HG03095 (cell line): ENCODE results near the gene COQ8A.
"Not testable (repeated sequence)": the region's sequence is repeated elsewhere in the genome, so short reads cannot be mapped to it uniquely, and the experiment has no call there.

Experiments used
- ATAC-seq: cut with Tn5 transposase; IDR thresholded peaks from one replicate; pipeline ENCODE4 v1.9.1; 2021; ENCODE audit warnings: moderate library complexity; ENCODE audit not compliant: unreplicated experiment

COQ8A gene

GRCh38 chr1:226951286-226952117, 11.4 kb downstream of the COQ8A start:
- ATAC-seq: no peak

GRCh38 chr1:226952118-226952441, 12.0 kb downstream of the COQ8A start:
- no peak for ATAC-seq

- ATAC-seq: no peak
Observed at GRCh38 chr1:226953175-226953800, 13.2 kb downstream of the COQ8A start.

GRCh38 chr1:226954337-226954736, 14.2 kb downstream of the COQ8A start:
- ATAC-seq: no peak

- no peak for ATAC-seq
Observed at GRCh38 chr1:226954777-226955176, 14.7 kb downstream of the COQ8A start.

- not testable (repeated sequence) for ATAC-seq
Observed at GRCh38 chr1:226955857-226956256, 15.8 kb downstream of the COQ8A start.

- ATAC-seq: no peak
Observed at GRCh38 chr1:226956942-226957713, 17.0 kb downstream of the COQ8A start.

- ATAC-seq: no peak
Observed at GRCh38 chr1:226957714-226958113, 17.6 kb downstream of the COQ8A start.

GRCh38 chr1:226958300-226958699, 18.2 kb downstream of the COQ8A start:
- no peak for ATAC-seq

- ATAC-seq: no peak
Observed at GRCh38 chr1:226960256-226960655, 20.2 kb downstream of the COQ8A start.

- ATAC-seq: no peak
Observed at GRCh38 chr1:226960944-226961765, 21.1 kb downstream of the COQ8A start.

GRCh38 chr1:226962421-226963391, 22.6 kb downstream of the COQ8A start:
- ATAC-seq: no peak

- no peak for ATAC-seq
Observed at GRCh38 chr1:226964068-226964425, 24.0 kb downstream of the COQ8A start.

GRCh38 chr1:226964611-226965486, 24.8 kb downstream of the COQ8A start:
- no peak for ATAC-seq

- ATAC-seq: no peak
Observed at GRCh38 chr1:226965581-226966440, 25.7 kb downstream of the COQ8A start.

- ATAC-seq: no peak
Observed at GRCh38 chr1:226966683-226967082, 26.6 kb downstream of the COQ8A start.

- ATAC-seq: no peak
Observed at GRCh38 chr1:226967665-226968064, 27.6 kb downstream of the COQ8A start.

GRCh38 chr1:226971765-226972164, 31.7 kb downstream of the COQ8A start:
- ATAC-seq: no peak
